ENCODE measurements around the gene CDC25A.
A peak's percentile ranks its signal among the peaks of the same experiment; 100 is the strongest.

Gene CDC25A

GRCh38 chr3:48151058-48151806, 37.0 kb downstream of the CDC25A start:
- intact Hi-C loops (cut with DNase I): loop anchor here (5.0 kb wide), 1 partner anchor 314 kb away; no protein-coding TSS in a partner anchor

GRCh38 chr3:48143992-48144391, 44.2 kb downstream of the CDC25A start:
- intact Hi-C loops (cut with DNase I): no loop called here
- DNase-seq: no peak

More at GRCh38 chr3:48151058-48151806, 37.0 kb downstream of the CDC25A start:
- DNase-seq: peak; percentile 38 to 87 (median 72)

GRCh38 chr3:48143567-48143966, 44.6 kb downstream of the CDC25A start:
- intact Hi-C loops (cut with DNase I): no loop called here
- DNase-seq: no peak

- no peak for DNase-seq
- intact Hi-C loops (cut with DNase I): no loop called here
Measured at GRCh38 chr3:48142316-48142870, 45.8 kb downstream of the CDC25A start.

- no peak for DNase-seq
- intact Hi-C loops (cut with DNase I): no loop called here
Measured at GRCh38 chr3:48141604-48142137, 46.5 kb downstream of the CDC25A start.

- intact Hi-C loops (cut with DNase I): no loop called here
- DNase-seq: no peak
Measured at GRCh38 chr3:48140936-48141603, 47.1 kb downstream of the CDC25A start.

GRCh38 chr3:48140336-48140757, 47.9 kb downstream of the CDC25A start:
- no peak for DNase-seq
- intact Hi-C loops (cut with DNase I): no loop called here

- intact Hi-C loops (cut with DNase I): no loop called here
- DNase-seq: no peak
Measured at GRCh38 chr3:48137425-48137999, 50.7 kb downstream of the CDC25A start.

GRCh38 chr3:48135552-48136495, 52.4 kb downstream of the CDC25A start:
- DNase-seq: peak in 3 of 42 donors; percentile 10 to 34 (median 13)
- intact Hi-C loops (cut with DNase I): no loop called here

- intact Hi-C loops (cut with DNase I): no loop called here
- DNase-seq: peak in 40 of 42 donors; percentile 3 to 67 (median 32)
Measured at GRCh38 chr3:48130321-48130904, 57.8 kb downstream of the CDC25A start.

GRCh38 chr3:48129921-48130320, 58.3 kb downstream of the CDC25A start:
- intact Hi-C loops (cut with DNase I): no loop called here
- no peak for DNase-seq

GRCh38 chr3:48128774-48129173, 59.4 kb downstream of the CDC25A start:
- intact Hi-C loops (cut with DNase I): no loop called here
- no peak for DNase-seq

- intact Hi-C loops (cut with DNase I): no loop called here
- no peak for DNase-seq
Measured at GRCh38 chr3:48125886-48126622, 62.2 kb downstream of the CDC25A start.

- intact Hi-C loops (cut with DNase I): no loop called here
- DNase-seq: no peak
Measured at GRCh38 chr3:48125013-48125705, 63.1 kb downstream of the CDC25A start.

GRCh38 chr3:48123346-48123745, 64.9 kb downstream of the CDC25A start:
- intact Hi-C loops (cut with DNase I): no loop called here
- DNase-seq: no peak

GRCh38 chr3:48122504-48122903, 65.7 kb downstream of the CDC25A start:
- intact Hi-C loops (cut with DNase I): no loop called here
- DNase-seq: no peak

GRCh38 chr3:48120223-48120622, 68.0 kb downstream of the CDC25A start:
- DNase-seq: no peak
- intact Hi-C loops (cut with DNase I): no loop called here
